Fibroblast of villous mesenchyme (primary cell): ENCODE data around the gene C8B. TPM values are rescaled to one million over a fixed set of nuclear protein-coding genes. Genes with fewer than 3 reads are reported as not detected.

Experiments used
- DNase-seq: peaks from one replicate; pipeline ENCODE4 v3.0.0-alpha.2; 2010; ENCODE audit warnings: low read depth
- H3K4me3 ChIP-seq: 2 replicates; pipeline ENCODE4 v1.5.1; 2011; ENCODE audit warnings: low read depth, mild to moderate bottlenecking, low read length
- CTCF ChIP-seq: IDR thresholded peaks from 2 replicates; pipeline ENCODE4 v1.5.1; 2012; ENCODE audit warnings: low read depth, mild to moderate bottlenecking, low read length; ENCODE audit not compliant: insufficient read depth
- total RNA-seq: library from RNA; depleted of rRNA; stranded (reverse); fragments of >200 nt; gene quantifications from 2 replicates; pipeline ENCODE4 v1.2.3, GENCODE V29; 2012

The C8B gene
- total RNA-seq, 1 donor = not detected

GRCh38 chr1:56973923-56974742 lies 8.3 kb upstream of the C8B start:
- no peak overlapping the region for H3K4me3 ChIP-seq
- no peak for TF ChIP-seq CTCF
- no peak for DNase-seq

GRCh38 chr1:56972976-56973375 lies 7.2 kb upstream of the C8B start:
- TF ChIP-seq CTCF = no peak
- H3K4me3 ChIP-seq = no peak overlapping the region
- DNase-seq = no peak

GRCh38 chr1:56970280-56970679 lies 4.5 kb upstream of the C8B start:
- no peak for DNase-seq
- TF ChIP-seq CTCF = no peak
- no peak overlapping the region for H3K4me3 ChIP-seq

GRCh38 chr1:56968878-56969495 lies 3.2 kb upstream of the C8B start:
- DNase-seq = no peak
- no peak overlapping the region for H3K4me3 ChIP-seq
- no peak for TF ChIP-seq CTCF

GRCh38 chr1:56967900-56968832 lies 2.4 kb upstream of the C8B start:
- peak; percentile 45 for TF ChIP-seq CTCF
- peak; percentile 2 for DNase-seq
- no peak overlapping the region for H3K4me3 ChIP-seq

- DNase-seq = no peak
- no peak for TF ChIP-seq CTCF
- H3K4me3 ChIP-seq = no peak overlapping the region
These were observed 1.5 kb upstream of the C8B start for GRCh38 chr1:56967355-56967754.
